Kidney epithelial cell (primary cell): Measurements from ENCODE around the gene RNF213. TPM values are rescaled to one million over a fixed set of nuclear protein-coding genes. Genes with fewer than 3 reads are reported as not detected.

Source experiments
- DNase-seq: peaks from one replicate; pipeline ENCODE4 v3.0.0-alpha.2; 2010; ENCODE audit warnings: low read depth
- H3K27me3 ChIP-seq: 2 replicates; pipeline ENCODE4 v1.6.0; 2011; ENCODE audit warnings: low read length; ENCODE audit not compliant: control insufficient read depth, insufficient read depth
- H3K36me3 ChIP-seq: 2 replicates; pipeline ENCODE4 v1.5.1; 2011; ENCODE audit warnings: low read length; ENCODE audit not compliant: control insufficient read depth, insufficient read depth
- H3K4me3 ChIP-seq: 2 replicates; pipeline ENCODE4 v1.5.1; 2011; ENCODE audit warnings: low read depth, mild to moderate bottlenecking, control low read depth, low read length
- total RNA-seq: library from RNA; depleted of rRNA; stranded (reverse); fragments of >200 nt; gene quantifications from 2 replicates; pipeline ENCODE4 v1.2.3, GENCODE V29; 2015
- TF ChIP-seq, protein P1 (sequence below): IDR thresholded peaks from 2 replicates; pipeline ENCODE4 v1.5.1; 2011; ENCODE audit warnings: mild to moderate bottlenecking, moderate library complexity, low read length, control low read depth, inconsistent platforms; ENCODE audit not compliant: insufficient read depth, poor library complexity, severe bottlenecking

Gene RNF213
- total RNA-seq, 1 donor from 2014 or later, result 111 TPM

DNA sequence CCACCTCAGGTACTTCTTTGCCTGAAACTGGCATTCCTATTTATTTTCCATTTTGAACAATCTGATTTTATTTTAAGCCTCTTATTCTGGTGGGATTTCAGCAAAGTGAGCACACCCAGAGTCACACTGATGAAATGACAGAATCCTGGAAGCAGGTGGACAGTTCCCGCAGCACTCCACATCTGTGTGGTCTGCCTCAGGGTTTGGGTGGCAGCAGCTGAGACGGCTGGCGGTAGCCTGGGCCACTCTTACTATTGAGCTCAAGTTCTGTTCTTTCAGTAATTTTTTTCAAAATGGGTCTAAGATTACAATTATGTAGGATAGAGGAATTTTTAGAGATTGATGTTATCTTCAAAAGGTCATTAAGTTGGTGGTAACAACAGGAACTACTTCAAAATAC is 121.8 kb downstream of the RNF213 start:
- Histone ChIP-seq H3K27me3 (no peaks in the 10 kb centered on the region), H3K36me3 (peaks cover 4% of the 10 kb centered on the region), H3K4me3 (no peak overlapping the region)
- TF ChIP-seq, protein P1, sequence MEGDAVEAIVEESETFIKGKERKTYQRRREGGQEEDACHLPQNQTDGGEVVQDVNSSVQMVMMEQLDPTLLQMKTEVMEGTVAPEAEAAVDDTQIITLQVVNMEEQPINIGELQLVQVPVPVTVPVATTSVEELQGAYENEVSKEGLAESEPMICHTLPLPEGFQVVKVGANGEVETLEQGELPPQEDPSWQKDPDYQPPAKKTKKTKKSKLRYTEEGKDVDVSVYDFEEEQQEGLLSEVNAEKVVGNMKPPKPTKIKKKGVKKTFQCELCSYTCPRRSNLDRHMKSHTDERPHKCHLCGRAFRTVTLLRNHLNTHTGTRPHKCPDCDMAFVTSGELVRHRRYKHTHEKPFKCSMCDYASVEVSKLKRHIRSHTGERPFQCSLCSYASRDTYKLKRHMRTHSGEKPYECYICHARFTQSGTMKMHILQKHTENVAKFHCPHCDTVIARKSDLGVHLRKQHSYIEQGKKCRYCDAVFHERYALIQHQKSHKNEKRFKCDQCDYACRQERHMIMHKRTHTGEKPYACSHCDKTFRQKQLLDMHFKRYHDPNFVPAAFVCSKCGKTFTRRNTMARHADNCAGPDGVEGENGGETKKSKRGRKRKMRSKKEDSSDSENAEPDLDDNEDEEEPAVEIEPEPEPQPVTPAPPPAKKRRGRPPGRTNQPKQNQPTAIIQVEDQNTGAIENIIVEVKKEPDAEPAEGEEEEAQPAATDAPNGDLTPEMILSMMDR, result no peak
- DNase-seq, result no peak

DNA sequence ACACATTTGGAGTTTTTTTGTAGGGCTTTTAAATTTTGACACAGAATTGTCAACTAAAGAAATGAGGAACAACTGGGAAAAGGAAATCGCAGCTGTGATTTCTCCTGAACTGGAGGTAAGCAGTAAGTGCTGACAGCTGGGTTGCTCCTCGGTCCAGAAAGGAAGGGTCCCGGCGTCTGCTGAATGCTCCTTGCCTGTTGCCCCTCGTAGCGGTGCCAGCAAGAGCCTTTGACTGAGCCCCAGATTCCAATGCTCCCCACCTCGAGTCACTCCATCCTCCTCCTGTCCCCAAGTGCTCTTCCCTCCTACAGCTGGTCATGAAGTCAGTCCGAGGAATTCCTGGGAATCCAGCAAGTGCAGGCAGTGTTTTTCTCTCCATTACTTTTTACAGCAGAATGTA is 122.3 kb downstream of the RNF213 start:
- Histone ChIP-seq H3K4me3 (no peak overlapping the region), H3K36me3 (peaks cover 2% of the 10 kb centered on the region), H3K27me3 (no peaks in the 10 kb centered on the region)
- TF ChIP-seq, protein P1, result no peak
- DNase-seq, result no peak

DNA sequence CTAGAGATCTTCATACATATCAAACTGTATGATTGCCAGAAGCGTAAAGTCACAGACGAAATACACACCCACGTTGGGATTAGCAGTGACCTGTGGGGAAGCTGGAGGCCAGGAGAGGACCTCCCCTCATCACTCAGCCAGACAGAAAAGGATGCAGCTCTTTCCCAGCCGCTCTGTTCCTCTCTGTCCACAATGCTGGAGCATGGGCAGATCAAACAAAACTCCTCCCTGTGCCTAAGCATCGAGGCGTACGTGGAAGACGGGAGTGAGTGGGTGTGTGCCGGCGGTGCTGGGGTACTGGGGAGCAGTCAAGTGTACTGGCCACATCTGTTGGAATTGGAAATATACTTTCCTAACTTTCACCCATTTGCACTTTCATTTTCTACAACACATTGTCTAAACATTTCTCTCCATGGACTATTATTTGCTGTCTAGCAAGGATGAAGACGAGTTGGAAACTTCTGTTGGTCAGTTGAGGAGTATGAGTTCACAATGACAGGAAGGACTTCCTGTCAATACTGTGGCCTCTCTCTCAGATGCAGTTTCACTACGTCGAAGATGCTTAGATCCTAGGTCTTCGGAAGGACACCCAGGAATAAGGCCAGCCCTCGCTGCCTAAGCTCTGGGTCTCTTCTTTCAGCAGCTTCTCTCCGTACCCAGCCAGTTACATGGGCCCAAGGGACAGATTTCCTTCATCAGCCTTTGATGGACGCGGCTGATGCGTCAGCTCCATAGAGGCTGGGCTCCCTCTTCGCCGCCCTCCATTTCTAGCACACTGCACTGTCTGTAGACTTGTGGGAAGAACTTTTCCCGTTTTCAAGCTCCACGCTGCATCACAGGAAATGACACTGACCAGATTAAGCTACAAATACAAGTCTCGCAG is 123.7 kb downstream of the RNF213 start:
- Histone ChIP-seq H3K4me3 (no peak overlapping the region), H3K27me3 (no peaks in the 10 kb centered on the region), H3K36me3 (peaks cover 4% of the 10 kb centered on the region)
- DNase-seq, result no peak
- TF ChIP-seq, protein P1, result no peak

DNA sequence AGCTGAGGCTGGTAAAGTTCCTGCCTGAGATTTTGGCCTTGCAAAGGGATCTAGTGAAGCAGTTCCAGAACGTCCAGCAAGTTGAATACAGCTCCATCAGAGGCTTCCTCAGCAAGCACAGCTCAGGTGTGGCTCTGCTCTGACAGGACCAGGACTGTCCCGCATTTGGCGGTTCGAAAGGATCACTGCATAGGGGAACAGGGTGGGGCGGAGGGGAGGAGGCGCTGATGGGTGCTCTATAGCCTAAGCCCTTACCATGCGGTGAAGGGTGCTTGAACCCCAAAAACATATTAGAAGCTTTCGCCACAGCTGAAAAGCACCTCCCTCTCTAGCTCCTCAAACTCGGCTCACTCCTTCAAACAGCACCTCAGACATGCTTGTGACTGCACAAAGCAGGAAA is 124.4 kb downstream of the RNF213 start:
- no peak overlapping the region for H3K4me3 ChIP-seq
- H3K27me3 ChIP-seq, result no peaks in the 10 kb centered on the region
- H3K36me3 ChIP-seq, result peaks cover 4% of the 10 kb centered on the region
- TF ChIP-seq, protein P1, result no peak
- DNase-seq, result no peak

DNA sequence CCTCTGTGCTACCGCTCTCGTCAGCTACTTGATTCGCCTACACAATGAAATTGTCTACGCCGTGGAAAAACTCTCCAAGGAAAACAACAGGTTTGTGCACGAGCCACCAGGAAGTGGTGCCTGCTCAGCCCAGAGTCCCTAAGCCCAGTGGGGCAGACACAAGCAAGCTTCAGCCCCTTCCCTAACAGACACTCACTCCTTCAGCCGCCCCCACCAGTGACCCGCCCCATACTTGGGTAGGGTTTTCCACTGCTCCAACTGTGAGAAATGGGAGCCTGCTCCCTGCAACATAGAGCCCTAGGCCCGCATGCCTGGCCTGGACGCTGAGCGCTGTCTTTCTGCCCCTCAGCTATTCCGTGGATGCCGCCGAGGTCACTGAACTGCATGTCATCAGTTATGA is 125.7 kb downstream of the RNF213 start:
- TF ChIP-seq, protein P1, result no peak
- no peak for DNase-seq
- Histone ChIP-seq H3K27me3 (no peaks in the 10 kb centered on the region), H3K4me3 (no peak overlapping the region), H3K36me3 (peaks cover 4% of the 10 kb centered on the region)

DNA sequence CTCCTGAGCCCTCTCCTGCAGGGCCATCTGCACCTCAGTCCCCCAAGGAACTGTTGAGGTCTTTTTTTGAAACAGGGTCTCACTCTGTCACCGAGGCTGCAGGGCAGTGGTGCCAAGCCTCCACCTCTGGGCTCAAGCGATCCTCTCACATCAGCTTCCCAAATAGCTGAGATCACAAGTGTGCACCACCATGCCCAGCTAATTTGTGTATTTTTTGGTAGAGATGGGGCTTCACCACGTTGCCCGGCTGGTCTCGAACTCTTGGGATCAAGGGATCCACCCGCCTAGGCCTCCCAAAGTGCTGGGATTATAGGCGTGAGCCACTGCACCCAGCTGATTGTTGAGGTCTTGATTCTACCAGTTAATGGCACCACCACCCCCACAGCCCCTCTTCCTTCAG is 126.4 kb downstream of the RNF213 start:
- no peak overlapping the region for H3K4me3 ChIP-seq
- no peak for DNase-seq
- H3K36me3 ChIP-seq, result peaks cover 2% of the 10 kb centered on the region
- no peaks in the 10 kb centered on the region for H3K27me3 ChIP-seq
- TF ChIP-seq, protein P1, result no peak
